NCI-H524 (cell line): ENCODE data around the gene TRPM6.

ENCODE experiments used
- DNase-seq, 2 experiments: peaks; one replicate each; lab custom pipeline; 2025; lab: John Stamatoyannopoulos, UW

Gene TRPM6

DNA sequence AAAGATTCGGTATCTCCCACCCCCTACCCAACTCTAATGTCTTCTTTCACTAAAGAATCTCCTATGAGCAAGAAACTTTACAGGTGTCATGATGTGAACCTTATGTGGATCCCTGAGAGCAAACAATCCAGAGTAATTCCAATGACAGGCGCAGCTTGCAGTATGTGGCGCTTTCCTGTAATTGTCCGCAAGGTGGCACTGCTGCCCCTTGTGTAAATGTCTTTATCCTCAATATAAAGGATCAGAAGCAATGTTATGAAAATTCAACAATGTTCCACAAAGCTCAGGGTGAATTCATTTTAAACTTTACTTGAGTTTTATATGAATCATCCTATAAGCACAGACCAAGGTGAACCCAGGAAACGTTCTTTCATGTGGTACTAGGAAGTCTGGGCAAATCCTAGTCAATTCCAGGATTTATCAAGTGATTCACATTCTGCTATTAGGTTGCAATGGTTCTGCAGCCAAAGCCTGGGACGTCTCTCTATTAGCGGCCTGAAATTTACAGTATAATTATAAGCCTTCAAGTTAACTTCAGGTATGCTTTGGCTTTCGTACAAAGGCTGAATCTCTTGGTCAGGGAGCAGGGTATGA, 113.7 kb downstream of the TRPM6 start:
- peak; percentile 31 to 33 for DNase-seq

DNA sequence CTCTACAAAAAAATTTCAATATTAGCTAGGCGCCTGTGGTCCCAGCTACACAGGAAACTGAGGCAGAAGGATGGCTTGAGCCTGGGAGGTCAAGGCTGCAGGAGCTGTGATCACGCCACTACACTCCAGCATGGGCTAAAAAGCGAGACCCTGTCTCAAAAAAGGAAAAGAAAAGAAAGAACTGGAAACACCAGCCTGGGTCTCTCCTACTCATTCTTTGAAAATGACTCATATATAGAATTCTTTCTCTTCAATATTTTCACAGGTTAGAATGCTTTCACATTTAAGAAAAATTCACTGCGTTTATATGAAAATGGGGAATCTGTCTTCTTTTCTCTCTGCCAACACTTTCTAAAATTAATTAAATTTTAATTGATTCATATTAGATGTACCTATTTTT, 115.6 kb downstream of the TRPM6 start:
- no peak for DNase-seq

DNA sequence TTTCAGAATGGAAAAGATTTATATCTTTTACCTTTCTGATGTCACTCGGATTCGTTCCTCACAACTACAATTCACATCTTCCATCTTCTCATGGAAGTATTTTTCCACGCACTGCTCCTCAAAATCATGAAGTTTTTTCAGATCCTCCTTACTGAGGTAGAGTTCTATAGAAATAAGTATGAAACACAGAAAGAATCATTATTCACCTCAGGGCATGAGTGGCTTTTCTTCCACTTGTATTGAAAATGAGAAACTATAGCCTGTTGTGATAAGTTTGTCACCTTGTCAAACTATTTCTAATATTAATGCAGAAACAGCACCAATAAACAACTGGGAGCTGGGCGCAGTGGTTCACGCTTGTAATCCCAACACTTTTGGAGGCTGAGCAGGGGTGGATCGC, 116.0 kb downstream of the TRPM6 start:
- DNase-seq, result no peak

DNA sequence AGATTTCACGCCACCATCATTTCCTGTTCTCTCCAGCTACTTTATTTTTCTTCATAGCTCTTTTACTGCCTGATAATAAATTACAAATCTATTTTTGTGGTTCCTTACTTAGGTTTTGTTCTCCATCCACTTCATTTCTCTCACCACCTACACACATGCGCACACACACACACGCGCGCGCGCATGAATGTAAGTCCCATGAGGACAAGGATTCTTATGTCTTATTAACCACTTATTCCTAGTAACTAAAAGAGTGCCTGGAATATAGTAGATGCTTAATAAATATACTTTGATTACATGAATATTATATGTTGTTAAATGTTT, 116.5 kb downstream of the TRPM6 start:
- no peak for DNase-seq

DNA sequence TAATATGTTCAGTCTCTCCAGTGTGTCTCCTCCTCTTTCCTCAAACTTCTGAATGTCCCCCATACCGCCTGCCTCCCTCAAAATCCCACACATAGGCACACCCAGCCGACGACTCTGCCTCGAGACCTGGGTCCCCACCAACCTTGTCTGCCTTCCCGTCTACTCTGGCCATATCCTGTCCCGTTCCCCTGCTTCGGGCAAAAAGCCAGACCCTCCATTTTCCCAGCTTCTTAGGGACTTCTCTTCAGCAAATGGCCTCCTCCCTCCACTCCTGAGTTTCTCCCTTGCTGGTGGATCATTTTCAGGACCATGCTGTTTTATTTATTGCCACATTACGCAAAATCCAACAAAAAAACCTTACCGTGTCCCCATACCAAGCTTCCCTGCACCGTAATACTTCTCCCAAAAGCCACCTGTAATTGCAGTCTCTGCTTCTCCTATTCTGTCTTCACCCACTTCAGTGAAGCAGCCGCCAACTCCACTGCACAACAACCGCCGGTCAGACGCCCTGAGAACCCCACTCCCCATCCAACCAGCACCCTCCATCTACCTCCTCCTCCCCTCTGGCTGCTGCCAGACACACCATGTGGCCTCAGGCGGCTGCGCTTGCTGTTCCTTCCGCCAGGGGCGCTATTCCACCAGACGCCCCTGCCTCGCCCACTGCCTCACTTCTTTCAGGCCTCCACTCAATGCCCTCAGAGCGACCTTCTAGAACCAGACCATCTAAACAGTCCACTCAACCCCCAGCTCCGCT, 117.0 kb downstream of the TRPM6 start:
- no peak for DNase-seq

DNA sequence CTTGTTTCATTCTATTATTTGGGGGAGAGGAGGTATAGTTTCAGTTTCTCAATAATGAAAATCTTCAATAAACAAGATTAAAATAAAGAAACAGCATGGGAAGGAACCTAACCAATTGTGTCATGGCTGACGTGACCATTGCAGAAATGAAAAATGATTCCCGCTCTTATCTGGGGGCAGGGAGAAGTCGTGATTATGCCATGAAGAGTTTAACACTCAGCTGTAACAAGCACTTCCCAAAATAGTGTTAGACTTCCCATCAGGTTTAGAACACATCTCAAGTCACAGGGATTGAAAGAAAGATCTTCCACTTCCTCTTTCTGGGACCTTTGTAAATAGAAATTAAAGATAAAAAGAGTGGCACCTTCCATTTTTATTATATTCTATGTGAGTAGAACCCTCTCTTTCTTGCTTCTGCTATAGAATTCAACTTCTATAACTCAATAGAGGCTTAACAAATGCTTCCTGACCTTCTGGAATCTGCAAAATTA, 122.2 kb downstream of the TRPM6 start:
- no peak for DNase-seq

DNA sequence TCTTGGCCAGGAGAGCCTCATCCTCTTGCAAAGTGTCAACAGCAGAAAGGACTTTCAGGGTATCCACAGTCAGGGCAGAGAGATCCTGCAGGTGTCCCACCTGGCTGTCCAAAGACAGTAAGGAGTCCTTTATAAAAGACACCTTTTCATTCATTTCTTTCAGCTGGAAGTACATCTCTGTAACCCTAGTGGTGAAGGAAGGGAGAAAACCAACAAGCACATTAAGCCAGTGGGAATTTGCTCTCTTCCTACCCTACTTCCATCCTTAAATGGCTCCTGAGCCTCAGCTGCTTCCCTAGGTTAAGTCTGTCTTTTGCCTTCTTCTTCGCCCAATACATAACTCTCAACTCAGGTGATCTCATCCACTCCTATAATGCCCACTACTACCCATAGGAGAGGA, 124.8 kb downstream of the TRPM6 start:
- DNase-seq, result no peak

DNA sequence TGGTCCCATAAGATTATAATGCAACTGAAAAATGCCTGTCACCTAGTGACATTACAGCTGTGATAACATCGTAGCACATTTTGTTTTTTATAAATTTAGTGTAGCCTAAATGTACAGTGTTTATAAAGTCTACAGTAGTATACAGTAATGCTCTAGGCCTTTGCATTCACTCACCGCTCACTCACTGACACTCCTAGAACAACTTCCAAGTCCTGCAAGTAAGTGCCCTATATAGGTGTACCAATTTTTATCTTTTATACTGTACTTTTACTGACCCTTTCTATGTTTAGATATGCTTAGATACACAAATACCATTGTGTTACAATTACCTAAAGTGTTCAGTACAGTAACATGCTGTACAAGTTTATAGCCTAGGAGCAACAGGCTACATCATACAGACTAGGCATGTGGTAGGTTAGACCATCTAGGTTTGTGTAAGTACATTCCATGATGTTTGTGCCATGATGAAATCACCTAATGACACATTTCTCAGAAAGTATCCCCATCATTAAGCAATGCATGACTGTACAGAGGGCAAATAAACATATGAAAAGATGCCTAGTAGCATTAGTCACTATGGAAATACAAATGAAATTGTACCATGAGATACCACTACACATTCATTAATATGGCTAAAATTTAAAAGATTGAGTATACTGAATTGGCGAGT, 127.6 kb downstream of the TRPM6 start:
- no peak for DNase-seq

DNA sequence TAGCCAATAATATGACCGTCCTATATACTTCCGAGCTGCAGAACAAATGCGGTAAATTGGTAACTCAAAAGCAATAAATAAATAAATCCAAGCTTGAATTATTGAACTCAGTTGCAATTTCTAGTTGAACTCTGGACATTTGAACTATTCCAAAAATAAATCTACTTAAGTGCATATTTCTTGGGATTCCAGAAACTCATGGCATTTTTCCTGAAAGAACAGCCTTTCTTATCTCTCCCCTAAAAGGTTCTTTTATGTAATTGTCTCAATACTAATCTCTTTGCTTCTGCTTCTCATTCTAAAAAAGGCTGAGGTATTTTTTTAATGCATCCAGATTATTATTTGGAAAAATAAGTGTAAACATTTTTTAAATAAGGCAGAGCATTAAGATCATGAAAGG, 131.7 kb downstream of the TRPM6 start:
- DNase-seq, result no peak

DNA sequence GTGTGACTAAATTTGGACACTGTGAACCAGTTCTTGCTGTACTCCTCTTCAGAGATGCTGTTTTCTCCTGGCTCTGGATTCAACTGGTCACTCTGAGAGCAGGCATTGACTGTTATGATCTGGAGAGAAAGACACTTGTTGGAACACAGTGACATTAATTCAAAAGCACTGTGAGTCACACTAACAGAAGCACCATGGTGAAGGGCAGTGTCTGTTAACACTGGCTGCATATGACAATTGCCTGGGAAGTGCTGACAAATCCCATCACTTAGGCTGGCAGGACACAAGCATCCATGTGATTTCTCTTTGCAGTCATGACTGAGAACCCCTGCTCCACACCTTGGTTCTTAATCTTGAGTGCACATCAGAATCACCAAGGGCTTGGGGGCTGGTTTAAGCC, 132.4 kb downstream of the TRPM6 start:
- no peak for DNase-seq

DNA sequence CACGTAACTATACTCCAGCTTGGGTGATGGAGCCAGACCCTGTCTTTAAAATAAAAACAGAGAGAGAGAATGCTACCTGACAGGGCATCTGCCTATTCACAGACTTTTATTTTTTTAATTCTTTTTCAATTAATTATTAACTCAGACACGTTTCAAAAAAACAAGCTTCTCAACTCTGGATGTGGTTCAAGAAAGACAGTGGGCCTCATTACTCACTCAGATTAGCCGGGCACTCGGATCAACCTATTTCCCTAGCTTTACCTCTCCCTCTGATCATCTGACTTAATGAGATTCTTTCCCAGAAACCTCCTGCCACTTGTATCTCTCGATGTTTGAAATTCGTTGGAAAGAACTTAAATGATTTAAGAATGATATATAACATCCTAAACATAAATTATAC, 134.1 kb downstream of the TRPM6 start:
- no peak for DNase-seq

DNA sequence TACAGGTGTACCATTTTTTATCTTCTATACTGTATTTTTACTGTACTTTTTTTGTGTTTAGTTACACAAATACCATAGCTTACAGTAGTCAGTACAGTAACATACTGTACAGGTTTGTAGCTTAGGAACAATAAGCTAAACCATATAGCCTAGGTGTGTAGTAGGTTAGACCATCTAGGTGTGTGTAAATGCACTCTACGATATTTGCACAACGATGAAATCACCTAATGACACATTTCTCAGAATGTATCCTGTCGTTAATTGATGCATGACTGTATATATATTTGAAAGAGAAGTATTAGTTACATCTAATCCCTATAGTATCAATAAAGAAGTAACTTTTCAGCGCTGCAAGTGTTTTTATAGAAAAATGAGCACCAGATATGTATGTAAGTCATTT, 138.8 kb downstream of the TRPM6 start:
- no peak for DNase-seq

DNA sequence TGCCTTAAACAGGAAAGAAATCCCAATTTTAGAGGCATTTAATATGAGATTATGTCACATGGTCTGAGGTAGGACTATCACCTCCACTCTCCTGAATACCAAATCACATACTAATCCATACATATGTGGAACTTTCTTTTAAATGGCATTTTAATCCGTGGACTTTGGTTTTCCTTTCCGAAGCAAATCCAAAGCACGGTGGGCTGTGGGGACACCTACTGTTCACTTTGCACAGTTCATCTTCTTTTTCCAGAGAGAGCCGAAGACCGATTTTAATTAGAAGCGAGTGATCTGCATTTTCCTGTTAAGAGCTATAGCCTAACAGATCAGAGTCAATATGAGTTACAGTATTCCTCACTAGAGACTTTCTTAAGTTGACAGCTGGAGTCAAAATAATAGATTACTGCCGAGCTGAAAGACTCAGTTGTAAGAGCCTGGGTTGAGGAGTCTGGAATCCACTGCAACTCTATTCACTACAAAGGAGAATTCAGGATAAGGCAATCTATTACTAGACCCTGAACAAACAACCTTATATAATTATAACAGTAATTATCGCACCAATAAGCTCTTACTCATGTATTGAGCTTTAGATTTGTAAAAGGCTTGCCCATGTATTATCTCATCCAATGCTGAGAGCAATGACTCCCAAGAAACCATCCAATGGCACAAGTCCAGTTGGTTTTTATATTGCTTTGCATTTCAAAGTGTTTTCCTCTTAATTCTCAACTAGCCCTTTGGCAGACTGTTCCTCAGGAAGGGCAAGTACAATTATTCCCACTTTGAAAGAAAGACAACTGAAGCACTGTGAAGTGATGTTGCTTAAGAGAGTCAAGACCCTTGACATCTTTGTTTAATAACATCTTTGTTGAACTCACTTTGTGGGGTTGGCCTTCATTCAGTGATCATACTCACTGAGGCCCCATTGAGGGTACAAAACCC, 144.7 kb downstream of the TRPM6 start:
- peak; percentile 11 to 38 for DNase-seq

DNA sequence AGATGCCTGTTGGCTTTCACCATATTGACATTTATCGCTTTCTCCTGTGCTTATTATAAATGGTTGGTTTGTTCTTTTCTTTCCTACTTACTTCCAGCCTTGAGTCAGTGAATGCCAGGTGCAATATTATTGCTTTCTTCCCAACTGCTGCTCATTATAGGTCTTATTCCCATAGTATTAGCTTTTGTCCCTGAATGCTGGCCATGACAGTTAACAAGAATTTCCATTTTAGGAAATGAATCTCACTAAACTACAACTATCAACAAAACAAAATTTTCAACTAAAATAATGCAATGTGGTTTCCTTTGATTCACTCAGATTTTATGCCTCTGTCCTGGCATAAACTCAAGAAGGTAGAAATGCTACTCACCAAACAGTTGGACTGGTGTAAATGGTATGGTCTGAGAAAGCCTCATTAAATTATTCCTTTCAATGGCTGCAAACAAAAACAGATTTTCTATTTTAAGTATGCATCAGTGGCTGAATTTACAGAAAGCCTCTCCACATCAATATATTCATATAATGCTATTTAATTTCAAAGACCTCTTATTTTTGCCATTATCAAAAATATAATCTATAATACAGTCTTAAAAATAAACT, 145.4 kb downstream of the TRPM6 start:
- DNase-seq, result no peak

DNA sequence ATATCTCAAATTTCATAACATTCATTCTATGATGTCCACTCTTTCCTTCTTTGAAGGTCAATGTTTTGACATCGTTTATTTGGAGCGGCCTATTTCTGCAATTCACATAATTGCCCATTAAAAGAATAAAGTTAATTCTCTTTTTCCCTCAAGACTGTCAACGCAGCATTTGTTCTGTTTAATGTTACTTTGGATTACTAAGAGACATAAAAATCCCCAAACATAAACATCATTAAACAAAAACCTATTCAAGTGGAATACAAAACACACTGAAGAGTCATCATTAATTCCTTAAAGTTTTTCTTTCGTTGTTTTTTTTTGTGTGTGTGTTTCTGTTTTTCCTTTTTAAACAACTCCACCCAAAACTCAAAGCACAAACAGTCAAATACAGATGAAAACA, 151.1 kb downstream of the TRPM6 start:
- DNase-seq, result no peak

DNA sequence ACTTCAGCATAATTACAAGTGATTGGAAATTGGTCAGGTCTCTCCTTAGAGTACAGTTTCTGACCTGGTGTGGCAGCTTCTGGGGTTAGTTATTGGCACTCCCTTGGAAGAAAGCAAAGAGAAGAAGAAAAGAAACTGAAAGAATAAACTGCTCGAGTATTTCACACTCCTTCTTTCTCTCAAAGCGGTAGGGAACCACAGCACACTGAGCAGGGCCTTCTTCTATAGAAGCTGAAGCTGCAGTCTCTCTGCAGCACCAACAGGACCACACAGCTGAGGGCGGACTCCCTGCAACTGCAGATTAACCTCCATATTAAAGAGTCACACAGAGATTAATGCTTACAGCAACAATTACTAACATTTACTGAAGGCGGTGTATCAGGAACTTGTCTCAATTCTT, 152.0 kb downstream of the TRPM6 start:
- no peak for DNase-seq

DNA sequence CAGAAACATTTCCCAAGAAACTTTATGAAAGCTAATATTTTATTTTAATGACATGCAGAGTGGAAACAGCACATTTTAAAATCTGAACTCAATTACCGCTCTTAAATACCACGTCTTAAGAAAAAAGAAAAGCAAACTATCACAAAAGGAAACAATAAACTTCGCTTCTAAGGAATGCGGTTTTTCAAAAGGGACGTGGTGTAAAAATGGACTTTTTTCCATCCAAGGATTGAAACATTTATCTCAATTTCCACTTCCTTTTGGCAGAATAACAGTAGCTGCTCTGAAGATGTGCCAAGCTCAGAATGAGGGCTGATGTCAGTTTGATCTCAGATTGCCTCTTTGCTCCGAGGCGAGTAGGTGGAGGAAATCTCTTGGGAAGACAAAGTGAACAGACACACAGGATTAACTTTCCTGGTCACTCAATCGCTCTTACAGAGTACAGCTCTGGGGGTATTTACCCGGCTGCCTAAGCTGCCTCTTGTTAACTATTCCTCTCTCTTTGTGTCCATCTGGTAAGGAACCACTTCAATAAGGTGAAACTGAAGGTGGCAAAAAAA, 158.5 kb downstream of the TRPM6 start:
- DNase-seq, result peak; percentile 29 to 79

DNA sequence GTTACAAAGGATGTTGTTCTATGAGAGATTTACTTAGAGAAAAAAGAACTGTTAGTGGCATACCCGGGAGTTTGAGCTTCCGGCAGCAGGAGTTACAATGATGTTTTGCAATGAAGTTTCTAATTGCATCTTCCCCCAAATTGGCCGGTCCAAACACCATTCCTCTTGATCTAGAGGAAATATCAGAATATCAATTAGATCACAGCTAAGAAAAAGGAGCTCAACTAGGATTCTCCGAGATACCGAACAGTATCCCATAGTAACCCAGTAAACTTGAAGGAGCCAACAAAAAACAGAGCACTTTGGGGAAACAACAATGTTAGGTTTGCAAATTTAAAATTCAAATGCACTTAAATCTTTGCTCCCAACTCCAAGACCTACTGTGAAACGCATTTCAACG, 159.5 kb downstream of the TRPM6 start:
- DNase-seq, result no peak

DNA sequence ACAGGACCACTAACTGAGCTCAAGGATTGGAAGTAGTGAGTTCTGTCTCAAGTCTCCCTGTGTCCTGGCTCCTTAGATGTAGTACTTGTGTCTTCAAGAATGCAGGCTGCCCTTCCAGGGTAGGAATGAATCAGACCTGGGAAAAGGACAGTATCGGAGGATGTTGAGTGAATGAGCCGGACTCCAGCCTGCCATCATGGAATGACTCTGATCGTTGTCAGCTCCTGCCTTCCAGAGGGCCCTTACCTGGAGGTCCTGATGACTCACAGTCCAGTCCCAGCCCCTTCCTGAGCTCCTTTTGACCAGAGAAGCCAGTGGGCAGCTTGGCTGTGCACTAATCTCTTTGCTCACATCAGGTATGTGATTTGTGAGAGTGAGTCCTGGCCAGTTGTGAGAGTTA, 161.1 kb downstream of the TRPM6 start:
- DNase-seq, result no peak

DNA sequence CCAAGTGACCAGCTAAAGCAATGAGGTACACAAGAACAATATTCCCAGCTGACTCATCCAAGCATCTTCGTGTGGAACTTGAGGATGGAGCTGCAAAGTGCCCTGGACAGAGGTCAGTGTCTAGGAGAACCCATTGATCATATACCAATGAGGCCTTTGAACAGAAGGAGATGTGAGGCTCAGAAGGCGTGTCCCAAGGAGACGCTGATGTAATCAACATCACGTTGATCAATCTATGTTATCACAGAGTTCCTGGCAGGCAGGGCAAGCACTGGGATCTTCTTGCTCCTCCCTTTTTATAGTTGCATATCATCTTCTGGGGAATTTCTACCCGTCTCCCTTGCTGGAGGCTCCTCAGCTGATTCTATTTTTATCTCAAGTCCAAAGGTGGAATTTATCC, 163.4 kb downstream of the TRPM6 start:
- no peak for DNase-seq
